Neural cell (in vitro differentiated cells): ENCODE measurements around the gene DGKG. TPM values are rescaled to one million over a fixed set of nuclear protein-coding genes. Genes with fewer than 3 reads are reported as not detected.

Experiments
- H2AFZ ChIP-seq: fragments of 200-600, 300-800 bp; sonication (generic), shearing (Covaris generic); 2 replicates; pipeline ENCODE4 v1.6.0; 2014; ENCODE audit warnings: low read depth, mild to moderate bottlenecking, antibody characterized with exemption, low read length, moderate library complexity
- H3F3A ChIP-seq: fragments of 200-600 bp; shearing (Covaris generic); 2 replicates; pipeline ENCODE4 v1.6.1; 2016; ENCODE audit warnings: mild to moderate bottlenecking, moderate library complexity, mixed read lengths, antibody characterized with exemption, low read length; ENCODE audit not compliant: insufficient read depth, poor library complexity, severe bottlenecking
- H3K27ac ChIP-seq: fragments of 200-600, 300-800 bp; sonication (generic), shearing (Covaris generic); 2 replicates; pipeline ENCODE4 v1.5.1; 2014; ENCODE audit warnings: mild to moderate bottlenecking, low read length, moderate library complexity
- H3K27me3 ChIP-seq: fragments of 300-800, 200-600 bp; sonication (generic), shearing (Covaris generic); 2 replicates; pipeline ENCODE4 v1.6.0; 2014; ENCODE audit warnings: mild to moderate bottlenecking, low read depth, low read length, moderate library complexity; ENCODE audit not compliant: insufficient read depth
- H3K36me3 ChIP-seq: fragments of 300-800, 200-600 bp; sonication (generic), shearing (Covaris generic); 2 replicates; pipeline ENCODE4 v1.5.1; 2014; ENCODE audit warnings: mild to moderate bottlenecking, antibody characterized with exemption, low read length, moderate library complexity; ENCODE audit not compliant: insufficient read depth
- H3K4me2 ChIP-seq: fragments of 300-800, 200-600 bp; sonication (generic), shearing (Covaris generic); 2 replicates; pipeline ENCODE4 v1.6.0; 2014; ENCODE audit warnings: mild to moderate bottlenecking, low read length
- H3K4me3 ChIP-seq: fragments of 300-800, 200-600 bp; sonication (generic), shearing (Covaris generic); 2 replicates; pipeline ENCODE4 v1.5.1; 2014; ENCODE audit warnings: mild to moderate bottlenecking, low read length, moderate library complexity
- H3K79me2 ChIP-seq: fragments of 200-600 bp; shearing (Covaris generic); replicated peaks from 2 replicates; pipeline ENCODE4 v1.6.0; 2014; ENCODE audit warnings: mild to moderate bottlenecking, low read length, moderate library complexity; ENCODE audit not compliant: insufficient read depth
- H3K9ac ChIP-seq: fragments of 300-800, 200-600 bp; sonication (generic), shearing (Covaris generic); 2 replicates; pipeline ENCODE4 v1.6.1; 2016; ENCODE audit warnings: mild to moderate bottlenecking, low read length, mixed read lengths
- H3K9me2 ChIP-seq: fragments of 200-600 bp; shearing (Covaris generic); 2 replicates; pipeline ENCODE4 v1.6.1; 2016; ENCODE audit warnings: mild to moderate bottlenecking, low read length, mixed read lengths; ENCODE audit not compliant: insufficient read depth
- H3K9me3 ChIP-seq: fragments of 200-600, 300-800 bp; sonication (generic), shearing (Covaris generic); 2 replicates; pipeline ENCODE4 v1.6.1; 2016; ENCODE audit warnings: mild to moderate bottlenecking, mixed run types, low read length, moderate library complexity, mixed read lengths
- H4K20me1 ChIP-seq: fragments of 200-600 bp; shearing (Covaris generic); 2 replicates; pipeline ENCODE4 v1.6.1; 2016; ENCODE audit warnings: mild to moderate bottlenecking, mixed run types; ENCODE audit not compliant: insufficient read depth
- EP300 ChIP-seq: fragments of 450-650 bp; conservative IDR thresholded peaks from 2 replicates; pipeline ENCODE4 v1.6.1; 2014; ENCODE audit warnings: antibody characterized with exemption, mild to moderate bottlenecking, moderate library complexity; ENCODE audit not compliant: poor library complexity, severe bottlenecking
- EZH2 ChIP-seq: fragments of 200-600, 300-800 bp; shearing (Covaris generic), sonication (generic); IDR thresholded peaks from 2 replicates; pipeline ENCODE4 v1.6.1; 2014; ENCODE audit warnings: antibody characterized with exemption, low read length, borderline replicate concordance, mild to moderate bottlenecking; ENCODE audit not compliant: insufficient read depth, poor library complexity, severe bottlenecking
- MXI1 ChIP-seq: fragments of 450-650 bp; conservative IDR thresholded peaks from 2 replicates; pipeline ENCODE4 v1.6.1; 2014; ENCODE audit warnings: antibody characterized with exemption, mild to moderate bottlenecking; ENCODE audit not compliant: poor library complexity, severe bottlenecking
- POLR2AphosphoS5 ChIP-seq: IDR thresholded peaks from 2 replicates; pipeline ENCODE4 v1.6.1; 2012
- RAD21 ChIP-seq: fragments of 450-650 bp; conservative IDR thresholded peaks from 2 replicates; pipeline ENCODE4 v1.6.1; 2014; ENCODE audit warnings: antibody characterized with exemption, mild to moderate bottlenecking, moderate library complexity
- polyA plus RNA-seq: library from polyadenylated mRNA; depleted of rRNA; stranded (reverse); fragments of >200 nt; gene quantifications from 2 replicates; pipeline ENCODE4 v1.2.3, GENCODE V29; 2014
- TF ChIP-seq, protein P1 (sequence below): IDR thresholded peaks from 2 replicates; pipeline ENCODE4 v1.6.1; 2012; ENCODE audit warnings: borderline replicate concordance
- TF ChIP-seq, protein P2 (sequence below): fragments of 450-650 bp; IDR thresholded peaks from 2 replicates; pipeline ENCODE4 v1.5.1; 2014; ENCODE audit warnings: antibody characterized with exemption, mild to moderate bottlenecking, moderate library complexity; ENCODE audit not compliant: poor library complexity, severe bottlenecking

DGKG gene
- polyA plus RNA-seq, 1 donor from 2014 or later = not detected

DNA sequence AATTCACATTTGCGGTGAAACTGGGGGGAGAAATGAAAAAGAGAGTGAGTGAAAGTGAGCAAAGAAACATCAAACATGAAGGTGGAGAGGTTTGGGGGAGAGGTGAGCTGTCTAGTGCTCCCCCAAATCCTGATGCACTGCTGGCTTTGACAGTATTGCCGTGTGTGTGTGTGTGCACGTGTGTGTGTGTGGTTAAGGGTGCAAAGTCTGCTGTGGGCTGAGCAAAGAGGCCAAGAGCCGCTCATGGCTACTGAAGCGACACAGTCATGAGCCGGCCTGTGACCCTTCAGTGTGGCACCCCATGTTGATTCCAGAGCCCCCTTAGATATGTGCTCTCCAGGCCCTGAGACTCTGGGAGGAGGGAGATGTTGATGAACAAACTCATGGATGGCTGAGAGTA lies 94.3 kb downstream of the DGKG start:
- no peaks in the 10 kb centered on the region for H3K79me2 ChIP-seq
- no peak overlapping the region for H3K9ac ChIP-seq
- TF ChIP-seq EZH2 (no peak), POLR2AphosphoS5 (no peak)
- TF ChIP-seq, protein P1, sequence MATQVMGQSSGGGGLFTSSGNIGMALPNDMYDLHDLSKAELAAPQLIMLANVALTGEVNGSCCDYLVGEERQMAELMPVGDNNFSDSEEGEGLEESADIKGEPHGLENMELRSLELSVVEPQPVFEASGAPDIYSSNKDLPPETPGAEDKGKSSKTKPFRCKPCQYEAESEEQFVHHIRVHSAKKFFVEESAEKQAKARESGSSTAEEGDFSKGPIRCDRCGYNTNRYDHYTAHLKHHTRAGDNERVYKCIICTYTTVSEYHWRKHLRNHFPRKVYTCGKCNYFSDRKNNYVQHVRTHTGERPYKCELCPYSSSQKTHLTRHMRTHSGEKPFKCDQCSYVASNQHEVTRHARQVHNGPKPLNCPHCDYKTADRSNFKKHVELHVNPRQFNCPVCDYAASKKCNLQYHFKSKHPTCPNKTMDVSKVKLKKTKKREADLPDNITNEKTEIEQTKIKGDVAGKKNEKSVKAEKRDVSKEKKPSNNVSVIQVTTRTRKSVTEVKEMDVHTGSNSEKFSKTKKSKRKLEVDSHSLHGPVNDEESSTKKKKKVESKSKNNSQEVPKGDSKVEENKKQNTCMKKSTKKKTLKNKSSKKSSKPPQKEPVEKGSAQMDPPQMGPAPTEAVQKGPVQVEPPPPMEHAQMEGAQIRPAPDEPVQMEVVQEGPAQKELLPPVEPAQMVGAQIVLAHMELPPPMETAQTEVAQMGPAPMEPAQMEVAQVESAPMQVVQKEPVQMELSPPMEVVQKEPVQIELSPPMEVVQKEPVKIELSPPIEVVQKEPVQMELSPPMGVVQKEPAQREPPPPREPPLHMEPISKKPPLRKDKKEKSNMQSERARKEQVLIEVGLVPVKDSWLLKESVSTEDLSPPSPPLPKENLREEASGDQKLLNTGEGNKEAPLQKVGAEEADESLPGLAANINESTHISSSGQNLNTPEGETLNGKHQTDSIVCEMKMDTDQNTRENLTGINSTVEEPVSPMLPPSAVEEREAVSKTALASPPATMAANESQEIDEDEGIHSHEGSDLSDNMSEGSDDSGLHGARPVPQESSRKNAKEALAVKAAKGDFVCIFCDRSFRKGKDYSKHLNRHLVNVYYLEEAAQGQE = no peak
- TF ChIP-seq, protein P2, sequence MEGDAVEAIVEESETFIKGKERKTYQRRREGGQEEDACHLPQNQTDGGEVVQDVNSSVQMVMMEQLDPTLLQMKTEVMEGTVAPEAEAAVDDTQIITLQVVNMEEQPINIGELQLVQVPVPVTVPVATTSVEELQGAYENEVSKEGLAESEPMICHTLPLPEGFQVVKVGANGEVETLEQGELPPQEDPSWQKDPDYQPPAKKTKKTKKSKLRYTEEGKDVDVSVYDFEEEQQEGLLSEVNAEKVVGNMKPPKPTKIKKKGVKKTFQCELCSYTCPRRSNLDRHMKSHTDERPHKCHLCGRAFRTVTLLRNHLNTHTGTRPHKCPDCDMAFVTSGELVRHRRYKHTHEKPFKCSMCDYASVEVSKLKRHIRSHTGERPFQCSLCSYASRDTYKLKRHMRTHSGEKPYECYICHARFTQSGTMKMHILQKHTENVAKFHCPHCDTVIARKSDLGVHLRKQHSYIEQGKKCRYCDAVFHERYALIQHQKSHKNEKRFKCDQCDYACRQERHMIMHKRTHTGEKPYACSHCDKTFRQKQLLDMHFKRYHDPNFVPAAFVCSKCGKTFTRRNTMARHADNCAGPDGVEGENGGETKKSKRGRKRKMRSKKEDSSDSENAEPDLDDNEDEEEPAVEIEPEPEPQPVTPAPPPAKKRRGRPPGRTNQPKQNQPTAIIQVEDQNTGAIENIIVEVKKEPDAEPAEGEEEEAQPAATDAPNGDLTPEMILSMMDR = no peak
- no peaks in the 10 kb centered on the region for H3K9me3 ChIP-seq
- H3F3A ChIP-seq = no peaks in the 10 kb centered on the region
- H3K4me2 ChIP-seq = no peak overlapping the region
- no peaks in the 10 kb centered on the region for H3K27me3 ChIP-seq
- H2AFZ ChIP-seq = no peak overlapping the region
- H3K36me3 ChIP-seq = no peaks in the 10 kb centered on the region
- no peaks in the 10 kb centered on the region for H3K9me2 ChIP-seq
- H3K27ac ChIP-seq = no peak overlapping the region
- H4K20me1 ChIP-seq = no peaks in the 10 kb centered on the region
- H3K4me3 ChIP-seq = no peak overlapping the region

DNA sequence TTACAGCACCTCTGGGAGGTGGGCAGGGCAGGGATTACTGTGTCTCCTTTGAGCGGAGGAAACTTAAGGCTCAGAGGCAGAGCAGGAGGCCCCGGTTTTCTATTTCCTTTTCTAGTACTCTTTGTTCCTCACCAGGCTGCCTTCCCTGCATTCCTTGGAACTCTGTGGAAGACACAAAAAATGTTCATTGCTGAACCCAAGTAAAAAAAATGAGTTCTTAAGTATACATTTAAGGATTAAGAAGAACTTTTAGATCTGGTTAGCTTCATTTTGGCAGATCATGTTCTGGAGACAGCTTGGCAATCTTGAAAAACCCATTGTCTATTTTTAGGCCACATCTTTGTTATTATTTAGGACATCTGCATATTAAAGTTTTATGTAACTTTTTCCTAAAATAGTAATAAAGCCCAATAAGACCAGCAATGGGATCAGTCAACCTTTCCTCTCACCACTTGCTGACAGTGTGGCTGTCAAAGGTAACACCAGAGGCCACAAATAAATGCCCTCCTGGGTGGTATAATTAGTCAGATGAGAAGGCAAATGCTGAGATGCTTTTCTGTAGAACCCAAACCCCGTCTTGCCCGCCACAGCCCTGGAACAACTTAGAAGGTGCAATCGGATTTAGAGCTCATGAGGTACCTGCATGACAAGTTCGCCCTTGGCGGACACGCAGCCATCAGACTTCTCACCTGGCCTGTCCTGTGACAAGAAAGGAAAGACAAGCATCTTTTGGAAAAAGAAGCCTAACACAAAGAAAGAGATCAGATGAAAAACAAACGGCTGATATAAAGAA lies 97.2 kb downstream of the DGKG start:
- Histone ChIP-seq H3K27ac (no peak overlapping the region), H3K4me2 (no peak overlapping the region), H2AFZ (no peak overlapping the region), H3F3A (no peaks in the 10 kb centered on the region), H3K79me2 (no peaks in the 10 kb centered on the region), H3K4me3 (no peak overlapping the region), H3K9ac (no peak overlapping the region), H3K27me3 (no peaks in the 10 kb centered on the region), H3K9me3 (no peaks in the 10 kb centered on the region), H3K36me3 (no peaks in the 10 kb centered on the region), H4K20me1 (no peaks in the 10 kb centered on the region), H3K9me2 (no peaks in the 10 kb centered on the region)
- TF ChIP-seq EP300 = no peak
- no peak for TF ChIP-seq RAD21
- TF ChIP-seq, protein P2 = no peak
- no peak for TF ChIP-seq MXI1
